HG03571 (cell line): Measurements from ENCODE around the gene WDR74.

ENCODE experiments used
- ATAC-seq: cut with Tn5 transposase; IDR thresholded peaks from one replicate; pipeline ENCODE4 v1.9.1; 2021; ENCODE audit not compliant: unreplicated experiment

Gene WDR74

DNA sequence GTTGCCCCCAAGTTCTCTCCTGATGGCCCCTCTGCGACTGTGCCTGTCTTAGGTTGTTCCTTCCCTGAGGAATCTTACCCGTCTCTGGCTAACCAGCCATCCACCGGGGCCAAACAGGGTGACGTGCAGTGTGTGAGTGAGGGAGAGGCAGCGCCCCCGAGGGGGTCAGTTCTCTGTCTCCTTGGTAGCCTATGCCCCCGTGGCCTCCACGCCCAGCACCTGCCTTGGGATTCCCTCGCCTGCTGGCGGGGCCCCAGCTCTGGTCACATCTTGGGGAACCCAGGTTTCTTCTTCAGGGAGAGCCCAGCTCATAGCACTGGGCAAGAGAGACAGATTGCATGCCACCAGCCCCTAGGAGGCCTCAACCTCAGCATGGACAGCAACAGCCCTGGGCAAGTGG is 39.9 kb downstream of the WDR74 start:
- ATAC-seq, result no peak

DNA sequence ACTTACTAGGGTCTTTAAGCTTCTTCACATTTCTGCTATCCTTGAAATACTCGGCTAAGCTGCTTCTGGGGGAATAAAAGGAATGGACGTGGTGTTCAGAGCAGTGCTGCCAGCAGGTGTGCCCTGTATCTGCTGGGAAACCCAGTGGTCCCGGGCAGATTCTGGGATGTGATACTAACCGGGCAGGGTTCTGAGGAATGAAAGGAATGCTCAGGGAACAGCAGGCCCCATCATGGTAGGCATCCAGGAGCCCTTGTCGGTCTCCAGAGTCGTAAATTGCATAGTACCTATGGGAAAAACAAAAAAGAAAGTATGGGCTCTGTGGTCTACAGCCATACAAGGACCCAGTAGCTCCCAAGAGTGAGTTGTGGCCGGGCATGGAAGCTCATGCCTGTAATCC is 43.1 kb downstream of the WDR74 start:
- ATAC-seq, result no peak

DNA sequence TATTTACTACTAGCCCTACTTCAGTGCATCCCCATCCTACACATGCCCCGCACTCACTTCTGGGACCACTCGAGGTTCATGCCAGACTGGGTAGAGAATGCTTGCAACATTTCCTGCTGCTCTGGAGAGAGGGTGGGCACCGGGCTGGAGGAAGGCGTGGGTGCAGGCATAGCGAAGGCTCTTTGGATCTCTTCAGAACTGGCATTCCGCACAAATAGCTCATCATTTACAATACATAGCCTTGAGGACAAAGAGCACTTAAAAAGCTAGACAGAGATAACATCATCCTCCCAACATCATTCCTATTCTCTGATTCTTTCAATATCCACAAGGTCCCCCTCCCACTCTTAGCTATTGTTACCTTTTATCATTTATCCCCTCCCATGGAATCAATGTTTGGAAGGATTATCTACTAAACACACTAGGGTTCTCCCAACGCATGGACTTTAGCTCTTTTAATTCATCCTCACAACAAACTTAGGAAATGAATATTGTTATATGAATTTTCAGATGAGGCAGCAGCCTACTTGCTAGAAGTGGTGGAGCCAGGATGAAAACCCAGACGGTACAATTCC is 45.1 kb downstream of the WDR74 start:
- ATAC-seq, result no peak

DNA sequence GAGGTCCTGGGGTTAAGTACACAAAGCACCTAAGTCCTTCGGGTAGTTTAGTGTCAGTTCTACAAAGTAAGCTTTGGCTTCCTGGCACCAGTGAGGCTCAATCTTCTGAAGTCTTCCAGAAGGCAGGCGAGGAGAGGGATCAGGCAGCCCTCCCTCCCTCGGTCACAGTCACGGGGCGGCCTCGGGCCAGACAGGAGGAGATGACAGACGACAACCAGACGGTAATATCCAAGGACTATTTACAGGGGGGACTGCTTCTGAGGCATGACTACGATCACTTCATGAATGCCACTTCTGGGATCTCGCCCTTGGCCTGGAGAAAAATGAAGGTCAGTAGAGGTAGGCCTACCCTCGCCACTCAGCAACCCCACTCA is 47.2 kb downstream of the WDR74 start:
- no peak for ATAC-seq

DNA sequence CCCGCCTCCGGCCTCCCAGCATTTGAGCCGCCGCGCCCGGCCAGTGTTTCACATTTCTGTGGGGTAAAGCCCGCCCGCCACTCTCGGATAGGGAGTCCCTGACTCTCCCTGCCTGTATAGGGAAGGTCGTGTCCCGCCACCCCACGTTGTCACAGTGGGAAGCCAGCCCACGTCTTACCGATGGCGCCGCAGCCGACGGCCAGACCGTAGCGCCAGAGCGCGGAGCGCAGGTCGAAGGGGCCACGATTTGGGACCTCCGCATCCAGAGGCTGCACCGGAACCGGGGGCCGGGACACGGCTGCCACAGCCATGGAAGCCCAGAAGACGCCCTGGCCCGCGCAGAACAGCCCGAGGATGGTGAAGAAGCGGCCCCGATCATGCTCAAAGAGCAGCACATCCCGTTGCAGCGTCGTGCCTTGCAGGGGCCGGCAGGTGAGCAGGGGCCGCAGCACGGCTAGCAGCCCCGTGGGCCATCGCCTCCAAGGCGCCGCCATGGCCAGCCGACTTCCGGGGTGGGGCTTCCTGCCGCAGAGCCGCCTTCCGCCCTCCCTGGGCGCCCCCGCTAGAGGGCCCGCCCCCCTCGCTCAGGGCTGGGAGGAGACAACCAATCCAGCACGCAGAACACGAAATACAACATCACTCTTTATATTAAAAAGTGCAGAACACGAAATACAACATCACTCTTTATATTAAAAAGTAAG is 47.7 kb downstream of the WDR74 start, which contains the start of gene TMEM223:
TMEM223 (minus strand) TSS at position 506 of the 701 bp plus-strand sequence; CDS start at position 494, 12 bp downstream.
- peak; percentile 63 for ATAC-seq

DNA sequence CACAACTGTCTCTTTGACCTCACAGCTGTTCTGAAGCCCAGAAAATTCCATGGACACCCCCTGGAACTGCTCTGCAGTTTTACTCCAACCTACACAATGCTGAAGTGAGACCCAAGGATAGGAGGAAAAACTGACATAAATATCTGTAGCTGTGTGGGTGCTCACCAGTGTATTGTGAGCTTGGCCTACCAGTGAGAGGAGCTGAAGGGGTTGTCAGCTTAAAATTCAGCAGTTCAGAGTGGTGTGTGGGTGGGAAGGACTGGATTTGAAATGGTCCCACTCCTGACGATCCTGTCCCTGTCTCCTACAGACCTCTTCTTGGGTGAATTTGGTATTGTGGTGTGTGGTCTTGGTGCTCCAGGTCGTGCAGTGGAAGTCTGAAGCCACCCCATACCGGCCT is 49.8 kb downstream of the WDR74 start:
- ATAC-seq, result no peak

DNA sequence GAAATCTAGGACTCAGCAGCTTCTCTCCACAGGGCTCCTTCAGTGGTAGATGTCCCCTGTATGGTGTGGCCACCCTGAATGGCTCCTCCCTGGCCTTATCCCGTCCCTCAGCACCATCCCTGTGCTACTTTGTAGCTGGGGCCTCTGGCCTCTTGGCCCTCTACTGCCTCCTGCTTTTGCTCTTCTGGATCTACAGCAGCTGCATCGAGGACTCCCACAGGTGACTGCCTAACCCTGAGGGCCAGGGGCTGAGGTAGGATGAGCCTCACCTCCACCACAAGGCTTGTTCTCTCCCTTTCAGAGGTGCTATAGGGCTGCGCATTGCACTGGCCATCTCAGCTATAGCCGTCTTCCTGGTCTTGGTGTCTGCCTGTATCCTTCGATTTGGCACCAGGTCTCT is 50.4 kb downstream of the WDR74 start:
- ATAC-seq, result no peak

DNA sequence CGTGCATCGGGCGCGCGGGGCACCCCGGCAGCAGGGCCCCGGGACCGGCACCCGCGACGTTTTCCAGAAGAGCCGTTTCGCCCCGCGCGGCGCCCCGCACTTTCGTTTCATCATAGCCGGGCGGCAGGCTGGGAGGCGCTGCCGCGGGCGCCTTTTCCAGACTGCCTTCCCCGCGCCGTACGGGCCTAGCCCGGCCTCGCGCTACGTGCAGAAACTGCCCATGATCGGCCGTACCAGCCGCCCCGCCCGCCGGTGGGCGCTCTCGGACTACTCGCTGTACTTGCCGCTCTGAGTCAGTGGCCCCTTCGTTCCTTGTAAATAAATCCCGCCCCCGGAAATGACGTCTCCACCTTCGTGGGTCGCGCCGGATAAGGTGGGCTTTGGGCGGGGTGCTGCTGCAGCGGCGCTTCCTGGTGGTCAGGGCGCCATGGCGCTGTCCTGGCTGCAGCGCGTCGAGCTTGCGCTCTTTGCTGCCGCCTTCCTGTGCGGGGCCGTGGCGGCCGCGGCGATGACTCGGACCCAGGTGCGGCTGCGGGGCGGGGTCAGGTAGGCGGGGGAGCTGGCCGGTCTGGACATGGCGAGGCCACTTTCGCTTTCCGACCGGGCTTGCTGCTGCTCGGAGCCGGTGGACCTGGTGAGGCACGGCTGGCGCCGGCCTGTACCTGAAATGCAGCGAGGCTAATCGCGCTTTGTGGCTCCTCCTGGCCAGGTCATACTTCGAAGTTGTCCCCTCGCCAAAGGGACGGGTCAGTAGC is 52.2 kb downstream of the WDR74 start, which contains the start of gene TMEM179B:
TMEM179B (plus strand) TSS at position 398 of the 755 bp plus-strand sequence; CDS start at position 428, 30 bp downstream.
- ATAC-seq, result peak; percentile 50

DNA sequence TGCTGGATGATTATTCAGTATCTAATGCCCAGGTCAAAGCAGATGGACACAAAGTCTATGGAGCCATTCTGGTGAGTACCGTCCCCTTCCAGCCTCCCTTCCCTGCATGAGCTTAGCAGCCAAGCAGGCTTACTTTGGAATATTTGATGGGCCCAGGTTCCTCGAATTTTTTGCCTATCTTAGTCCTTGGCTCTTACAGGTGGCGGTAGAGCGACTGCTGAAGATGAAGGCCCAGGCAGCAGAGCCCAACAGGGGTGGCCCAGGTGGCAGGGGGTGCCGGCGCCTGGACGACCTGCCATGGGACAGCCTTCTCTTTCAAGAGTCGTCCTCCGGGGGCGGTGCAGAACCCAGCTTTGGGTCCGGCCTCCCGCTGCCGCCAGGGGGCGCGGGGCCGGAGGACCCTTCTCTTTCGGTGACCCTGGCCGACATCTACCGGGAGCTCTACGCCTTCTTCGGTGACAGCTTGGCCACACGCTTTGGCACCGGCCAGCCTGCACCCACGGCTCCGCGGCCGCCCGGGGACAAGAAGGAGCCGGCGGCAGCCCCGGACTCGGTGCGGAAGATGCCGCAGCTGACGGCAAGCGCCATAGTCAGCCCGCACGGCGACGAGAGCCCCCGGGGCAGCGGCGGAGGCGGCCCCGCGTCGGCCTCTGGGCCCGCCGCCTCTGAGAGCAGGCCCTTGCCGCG is 52.9 kb downstream of the WDR74 start:
- peak; percentile 59 for ATAC-seq
